Breast epithelium (tissue), 4 donors: ENCODE measurements around the gene MEG3. TPM values are rescaled to one million over a fixed set of nuclear protein-coding genes. Genes with fewer than 3 reads are reported as not detected.

Experiments
- DNase-seq, 2 donors: peaks; one replicate each; pipeline ENCODE4 v3.0.0-alpha.2; 2019; ENCODE audit warnings: low spot score in 2 of 2
- H3K27ac ChIP-seq, 2 donors: fragments of 200-600 bp; sonication (generic) in 1 of 2; one replicate each; pipeline ENCODE4 v1.5.1; 2016 to 2019; ENCODE audit warnings: mild to moderate bottlenecking in 1 of 2
- H3K27me3 ChIP-seq, 2 donors: fragments of 200-600 bp; sonication (generic) in 1 of 2; one replicate each; pipeline versions ENCODE4 v1.5.1 to v1.6.0; 2017 to 2019; ENCODE audit warnings: control low read depth in 1 of 2, mild to moderate bottlenecking in 1 of 2
- H3K36me3 ChIP-seq: fragments of 200-600 bp; one replicate; pipeline ENCODE4 v1.5.1; 2019
- H3K4me1 ChIP-seq, 2 donors: fragments of 200-600 bp; sonication (generic); one replicate each; pipeline ENCODE4 v1.5.1; 2016 to 2019; ENCODE audit warnings: control low read depth in 1 of 2
- H3K4me3 ChIP-seq, 3 donors: fragments of 200-600 bp; sonication (generic); 1 replicate in 2 of 3; 2 replicates in 1 of 3; pipeline ENCODE4 v1.5.1; 2016 to 2019; ENCODE audit warnings: mild to moderate bottlenecking in 3 of 3, moderate library complexity in 2 of 3
- H3K9me3 ChIP-seq, 2 donors: fragments of 200-600 bp; sonication (generic) in 1 of 2; one replicate each; pipeline ENCODE4 v1.5.1; 2016 to 2019; ENCODE audit warnings: control low read depth in 1 of 2
- CTCF ChIP-seq, 3 donors: fragments of 450-650 bp; IDR thresholded peaks; one replicate each; pipeline ENCODE4 v1.5.1; 2016 to 2017; ENCODE audit warnings: antibody characterized with exemption in 3 of 3, mild to moderate bottlenecking in 3 of 3, moderate library complexity in 3 of 3
- POLR2A ChIP-seq: fragments of 450-650 bp; IDR thresholded peaks from one replicate; pipeline ENCODE4 v1.6.1; 2016; ENCODE audit warnings: antibody characterized with exemption, mild to moderate bottlenecking, moderate library complexity
- POLR2AphosphoS5 ChIP-seq, 3 donors: sonication (generic); formaldehyde crosslinking; IDR thresholded peaks; one replicate each; pipeline ENCODE4 v1.6.1; 2017; ENCODE audit warnings: antibody characterized with exemption in 3 of 3
- intact Hi-C: fragments of 100-400 bp; cut with DNase I; formaldehyde crosslinking; loops from one replicate; pipeline ENCODE4 v1.15.1; 2023; ENCODE audit warnings: low total_unique reads
- total RNA-seq, 3 donors: library from RNA; depleted of rRNA; stranded (reverse); fragments of >200 nt; gene quantifications; one replicate each; pipeline ENCODE4 v1.1.0, GENCODE V29; 2016

The MEG3 gene
- total RNA-seq: 10 to 100 TPM; 45.2 to 68.8 (median 49.8) TPM

GRCh38 chr14:100825713-100826331 is at the start of gene MEG3:
Gene MEG3 (plus strand): TSS chr14:100826118.
- TF ChIP-seq POLR2AphosphoS5 (IDR thresholded peaks at IDR 0.05): peak; percentile 78 to 96 (median 87)
- no peak for TF ChIP-seq CTCF (IDR thresholded peaks at IDR 0.05)
- peak; percentile 80 for TF ChIP-seq POLR2A
- intact Hi-C loops: no loop called here
- Histone ChIP-seq H3K27me3 (peaks cover 0 to 19% of the 10 kb centered on the region in 2 donors), H3K36me3 (no peaks in the 10 kb centered on the region), H3K4me3 (peak within 1 kb of the TSS; percentile 43 to 56 (median 47)), H3K27ac (peak within 1 kb of the TSS; percentile 45 to 67), H3K4me1 (no peaks in the 10 kb centered on the region), H3K9me3 (peaks cover 3 to 9% of the 10 kb centered on the region in 2 donors)
- peak in 1 of 2 donors; percentile 21 for DNase-seq

GRCh38 chr14:100776681-100777365 is 49.1 kb upstream of the MEG3 start:
- peaks cover 0 to 4% of the 10 kb centered on the region in 2 donors for H3K27me3 ChIP-seq
- DNase-seq: peak in 1 of 2 donors; percentile 31
- H3K27ac ChIP-seq: no peak overlapping the region
- TF ChIP-seq POLR2A (no peak), CTCF (IDR thresholded peaks at IDR 0.05) (no peak), POLR2AphosphoS5 (IDR thresholded peaks at IDR 0.05) (no peak)
- intact Hi-C loops: no loop called here
- no peaks in the 10 kb centered on the region for H3K36me3 ChIP-seq
- H3K9me3 ChIP-seq: peaks cover 0 to 4% of the 10 kb centered on the region in 2 donors
- no peaks in the 10 kb centered on the region for H3K4me1 ChIP-seq
- H3K4me3 ChIP-seq: no peak overlapping the region

- no peaks in the 10 kb centered on the region for H3K4me1 ChIP-seq
- H3K4me3 ChIP-seq: no peak overlapping the region
- peaks cover 0 to 4% of the 10 kb centered on the region in 2 donors for H3K27me3 ChIP-seq
- TF ChIP-seq POLR2AphosphoS5 (IDR thresholded peaks at IDR 0.05): no peak
- no peak for TF ChIP-seq CTCF (IDR thresholded peaks at IDR 0.05)
- no peak for TF ChIP-seq POLR2A
- no peak overlapping the region for H3K27ac ChIP-seq
- H3K9me3 ChIP-seq: no peaks in the 10 kb centered on the region
- no peak for DNase-seq
- intact Hi-C loops: no loop called here
- no peaks in the 10 kb centered on the region for H3K36me3 ChIP-seq
Measured at GRCh38 chr14:100777366-100777817, 48.5 kb upstream of the MEG3 start.

- no peaks in the 10 kb centered on the region for H3K4me1 ChIP-seq
- H3K36me3 ChIP-seq: no peaks in the 10 kb centered on the region
- no peak overlapping the region for H3K4me3 ChIP-seq
- intact Hi-C loops: no loop called here
- H3K9me3 ChIP-seq: no peaks in the 10 kb centered on the region
- H3K27ac ChIP-seq: no peak overlapping the region
- DNase-seq: peak in 1 of 2 donors; percentile 28
- H3K27me3 ChIP-seq: peaks cover 0 to 4% of the 10 kb centered on the region in 2 donors
- TF ChIP-seq POLR2A: no peak
- no peak for TF ChIP-seq CTCF (IDR thresholded peaks at IDR 0.05)
- no peak for TF ChIP-seq POLR2AphosphoS5 (IDR thresholded peaks at IDR 0.05)
Measured at GRCh38 chr14:100777818-100778525, 47.9 kb upstream of the MEG3 start.
